Hepatocyte (in vitro differentiated cells): ENCODE measurements around the gene THUMPD3. TPM values are rescaled to one million over a fixed set of nuclear protein-coding genes. Genes with fewer than 3 reads are reported as not detected.
A peak's percentile ranks its signal among the peaks of the same experiment; 100 is the strongest.

Experiments used
- DNase-seq: peaks from one replicate; pipeline ENCODE4 v3.0.0-alpha.2; 2016; ENCODE audit warnings: low spot score
- H2AFZ ChIP-seq: fragments of 200-600 bp; sonication (generic); 2 replicates; pipeline ENCODE4 v1.6.0; 2016; ENCODE audit warnings: antibody characterized with exemption, mild to moderate bottlenecking
- H3K27ac ChIP-seq: fragments of 200-600 bp; sonication (generic); 2 replicates; pipeline ENCODE4 v1.5.1; 2016; ENCODE audit warnings: mild to moderate bottlenecking
- H3K27me3 ChIP-seq: fragments of 200-600 bp; sonication (generic); 2 replicates; pipeline ENCODE4 v1.6.1; 2016
- H3K36me3 ChIP-seq: fragments of 200-600 bp; sonication (generic); replicated peaks from 2 replicates; pipeline ENCODE4 v1.5.1; 2016; ENCODE audit warnings: low read depth; ENCODE audit not compliant: insufficient read depth
- H3K4me1 ChIP-seq: fragments of 200-600 bp; sonication (generic); 2 replicates; pipeline ENCODE4 v1.5.1; 2016; ENCODE audit warnings: mild to moderate bottlenecking, moderate library complexity; ENCODE audit not compliant: insufficient read depth
- H3K4me2 ChIP-seq: fragments of 200-600 bp; sonication (generic); 2 replicates; pipeline ENCODE4 v1.6.0; 2016
- H3K4me3 ChIP-seq: fragments of 200-600 bp; sonication (generic); 2 replicates; pipeline ENCODE4 v1.5.1; 2016; ENCODE audit warnings: mild to moderate bottlenecking
- H3K79me2 ChIP-seq: fragments of 200-600 bp; sonication (generic); 2 replicates; pipeline ENCODE4 v1.6.0; 2017; ENCODE audit warnings: mild to moderate bottlenecking
- H3K9me2 ChIP-seq: fragments of 200-600 bp; sonication (generic); replicated peaks from 2 replicates; pipeline ENCODE4 v1.6.0; 2017; ENCODE audit warnings: mild to moderate bottlenecking; ENCODE audit not compliant: insufficient read depth
- H3K9me3 ChIP-seq: fragments of 200-600 bp; sonication (generic); 2 replicates; pipeline ENCODE4 v1.5.1; 2016; ENCODE audit warnings: low read depth, mild to moderate bottlenecking
- H4K20me1 ChIP-seq: fragments of 200-600 bp; sonication (generic); 2 replicates; pipeline ENCODE4 v1.6.0; 2016; ENCODE audit warnings: mild to moderate bottlenecking; ENCODE audit not compliant: insufficient read depth, poor library complexity, severe bottlenecking
- EZH2 ChIP-seq: fragments of 200-600 bp; sonication (generic); IDR thresholded peaks from 2 replicates; pipeline ENCODE4 v1.6.1; 2016; ENCODE audit warnings: antibody characterized with exemption, mild to moderate bottlenecking, borderline replicate concordance
- EZH2phosphoT487 ChIP-seq: fragments of 200-600 bp; sonication (generic); IDR thresholded peaks from one replicate; pipeline ENCODE4 v1.6.1; 2018; ENCODE audit warnings: antibody characterized with exemption, mild to moderate bottlenecking, low read depth, moderate library complexity; ENCODE audit not compliant: unreplicated experiment, severe bottlenecking
- WGBS: methylation state at CpG from one replicate; pipeline ENCODE4 v1.1.6; 2016; ENCODE audit warnings: low lambda C conversion rate; ENCODE audit errors: missing lambda C conversion rate; 5-methylcytosine and 5-hydroxymethylcytosine counted together
- polyA plus RNA-seq: library from polyadenylated mRNA; unstranded; fragments of >200 nt; fragmentation: Nextera tagmentation; extraction: Ambion mirVana; gene quantifications from 2 replicates; pipeline ENCODE4 v1.2.1, GENCODE V29; 2016
- total RNA-seq: library from RNA; depleted of rRNA; stranded (reverse); fragments of >200 nt; gene quantifications from 2 replicates; pipeline ENCODE4 v1.2.3, GENCODE V29; 2014
- TF ChIP-seq, protein P1 (sequence below): fragments of 200-600 bp; sonication (generic); IDR thresholded peaks from 2 replicates; pipeline ENCODE4 v1.5.1; 2016; ENCODE audit warnings: antibody characterized with exemption, mild to moderate bottlenecking; ENCODE audit not compliant: poor library complexity

The THUMPD3 gene
- total and polyA plus RNA-seq, 2 experiments from 2014 or later, result 17.3 to 22.7 TPM

DNA sequence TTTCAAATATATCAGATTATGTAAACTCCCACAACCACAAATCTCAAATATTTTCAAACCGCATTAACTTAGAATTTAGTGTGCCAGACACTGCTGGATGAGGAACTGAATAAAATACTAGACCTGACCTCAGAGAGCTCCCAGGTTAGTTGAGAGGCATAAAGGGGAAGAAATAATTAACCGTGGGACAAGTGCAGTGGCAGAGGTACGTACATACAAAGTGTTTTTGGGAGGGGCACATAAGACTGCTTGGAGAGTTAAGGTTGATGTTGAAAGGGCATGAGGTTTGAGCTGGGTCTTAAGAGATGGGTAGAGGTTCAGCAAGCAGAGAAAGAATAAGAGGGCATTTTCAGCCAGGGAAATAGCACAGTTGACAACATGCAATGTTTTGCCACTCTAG lies 17.2 kb downstream of the THUMPD3 start:
- WGBS, result 83% methylated on average over 3 of the region's 3 CpGs
- DNase-seq, result no peak
- no peaks in the 10 kb centered on the region for H3K36me3 ChIP-seq

DNA sequence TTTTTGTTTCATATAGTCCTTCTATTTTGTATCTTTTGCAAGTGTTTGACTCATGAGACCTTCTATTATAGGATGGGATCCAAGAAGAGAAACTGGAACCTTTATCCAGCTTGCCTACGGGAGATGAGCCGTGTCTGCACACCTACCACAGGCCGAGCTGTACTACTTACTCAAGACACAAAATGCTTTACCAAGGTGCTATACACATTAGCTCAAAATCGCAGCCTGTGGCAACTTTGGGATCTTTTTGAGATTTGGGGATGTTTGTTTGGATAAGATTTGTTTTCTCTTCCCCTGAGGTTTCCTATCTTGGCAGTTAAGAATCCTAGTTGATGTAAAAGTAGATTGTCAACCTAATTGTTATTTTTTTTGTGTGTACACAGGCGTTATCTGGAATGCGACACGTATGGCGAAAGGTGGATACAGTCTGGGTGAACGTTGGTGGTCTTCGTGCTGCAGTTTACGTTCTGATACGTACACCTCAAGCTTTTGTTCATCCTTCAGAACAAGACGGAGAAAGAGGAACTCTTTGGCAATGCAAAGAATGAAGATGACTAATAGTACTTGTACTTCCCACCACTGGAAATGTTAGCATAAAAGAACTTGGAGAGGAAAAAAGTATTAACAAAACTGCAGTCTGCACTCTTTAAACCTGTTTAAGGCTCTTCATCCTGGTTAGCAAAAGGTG lies 21.4 kb downstream of the THUMPD3 start:
- peaks cover 19% of the 10 kb centered on the region for H3K79me2 ChIP-seq
- H3K27ac ChIP-seq, result peak overlapping the region; percentile 38
- no peak overlapping the region for H3K4me3 ChIP-seq
- H2AFZ ChIP-seq, result no peak overlapping the region
- no peaks in the 10 kb centered on the region for H3K36me3 ChIP-seq
- H3K27me3 ChIP-seq, result no peaks in the 10 kb centered on the region
- no peak for DNase-seq
- no peaks in the 10 kb centered on the region for H3K4me1 ChIP-seq
- H3K4me2 ChIP-seq, result no peak overlapping the region
- TF ChIP-seq, protein P1, sequence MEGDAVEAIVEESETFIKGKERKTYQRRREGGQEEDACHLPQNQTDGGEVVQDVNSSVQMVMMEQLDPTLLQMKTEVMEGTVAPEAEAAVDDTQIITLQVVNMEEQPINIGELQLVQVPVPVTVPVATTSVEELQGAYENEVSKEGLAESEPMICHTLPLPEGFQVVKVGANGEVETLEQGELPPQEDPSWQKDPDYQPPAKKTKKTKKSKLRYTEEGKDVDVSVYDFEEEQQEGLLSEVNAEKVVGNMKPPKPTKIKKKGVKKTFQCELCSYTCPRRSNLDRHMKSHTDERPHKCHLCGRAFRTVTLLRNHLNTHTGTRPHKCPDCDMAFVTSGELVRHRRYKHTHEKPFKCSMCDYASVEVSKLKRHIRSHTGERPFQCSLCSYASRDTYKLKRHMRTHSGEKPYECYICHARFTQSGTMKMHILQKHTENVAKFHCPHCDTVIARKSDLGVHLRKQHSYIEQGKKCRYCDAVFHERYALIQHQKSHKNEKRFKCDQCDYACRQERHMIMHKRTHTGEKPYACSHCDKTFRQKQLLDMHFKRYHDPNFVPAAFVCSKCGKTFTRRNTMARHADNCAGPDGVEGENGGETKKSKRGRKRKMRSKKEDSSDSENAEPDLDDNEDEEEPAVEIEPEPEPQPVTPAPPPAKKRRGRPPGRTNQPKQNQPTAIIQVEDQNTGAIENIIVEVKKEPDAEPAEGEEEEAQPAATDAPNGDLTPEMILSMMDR, result no peak
- TF ChIP-seq EZH2 (no peak), EZH2phosphoT487 (no peak)
- 71% methylated on average over 13 of the region's 13 CpGs for WGBS
- no peaks in the 10 kb centered on the region for H3K9me2 ChIP-seq
- no peaks in the 10 kb centered on the region for H3K9me3 ChIP-seq
- no peaks in the 10 kb centered on the region for H4K20me1 ChIP-seq

More for the DNA sequence above, 17.2 kb downstream of the THUMPD3 start:
- Histone ChIP-seq H2AFZ (no peak overlapping the region), H3K9me2 (no peaks in the 10 kb centered on the region), H3K79me2 (no peaks in the 10 kb centered on the region), H4K20me1 (no peaks in the 10 kb centered on the region), H3K4me2 (no peak overlapping the region), H3K4me3 (no peak overlapping the region), H3K27me3 (no peaks in the 10 kb centered on the region), H3K4me1 (no peaks in the 10 kb centered on the region), H3K27ac (no peak overlapping the region), H3K9me3 (no peaks in the 10 kb centered on the region)
- TF ChIP-seq EZH2phosphoT487, result no peak
- TF ChIP-seq EZH2, result no peak
- TF ChIP-seq, protein P1, result no peak

DNA sequence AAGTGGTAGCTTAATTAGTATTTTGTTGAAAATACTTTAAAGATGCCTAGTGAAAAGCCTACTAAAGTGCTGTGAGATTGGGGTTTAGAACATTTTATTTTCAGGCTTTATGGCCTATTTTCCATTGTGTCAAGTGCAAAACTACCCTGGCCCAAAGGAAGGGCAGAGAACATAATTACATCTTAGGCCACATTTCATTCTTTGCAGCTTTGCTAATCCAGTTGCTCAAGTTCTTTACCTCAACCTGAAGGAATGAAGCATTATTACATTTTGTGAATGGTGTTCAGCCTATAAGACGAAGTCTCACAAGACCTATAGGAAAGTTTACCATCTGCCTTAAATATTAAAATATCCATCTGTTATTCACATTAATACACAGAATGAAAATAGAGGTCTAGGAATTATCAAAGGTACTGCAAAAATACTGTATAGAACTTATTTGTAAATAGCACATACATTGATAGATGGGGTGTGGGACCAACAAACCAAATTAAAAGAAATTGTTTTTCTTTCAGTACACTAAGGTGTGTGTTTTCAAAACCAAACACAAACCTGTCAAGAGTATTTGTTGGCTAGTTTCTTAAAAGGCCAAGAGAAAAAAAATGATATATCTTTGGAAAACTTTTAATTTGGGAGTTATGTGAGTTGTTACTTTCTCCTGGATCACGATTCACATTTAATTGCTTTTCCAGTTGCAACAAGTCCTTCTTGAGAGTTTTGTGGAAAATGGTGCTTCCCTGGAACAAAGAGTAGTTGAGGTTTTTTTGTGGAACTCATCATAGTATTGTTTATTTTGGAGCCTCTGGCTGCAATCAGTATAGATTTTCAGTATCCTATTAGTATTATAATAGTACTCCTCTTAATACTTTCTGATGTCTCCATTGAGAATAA lies 22.6 kb downstream of the THUMPD3 start:
- DNase-seq, result no peak
- H2AFZ ChIP-seq, result no peak overlapping the region
- no peak overlapping the region for H3K4me2 ChIP-seq
- H3K9me3 ChIP-seq, result no peaks in the 10 kb centered on the region
- no peak overlapping the region for H3K4me3 ChIP-seq
- TF ChIP-seq EZH2phosphoT487 (no peak), EZH2 (no peak)
- TF ChIP-seq, protein P1, result no peak
- H3K4me1 ChIP-seq, result no peaks in the 10 kb centered on the region
- peak overlapping the region; percentile 38 for H3K27ac ChIP-seq
- no peaks in the 10 kb centered on the region for H3K36me3 ChIP-seq
- H3K27me3 ChIP-seq, result no peaks in the 10 kb centered on the region
- H4K20me1 ChIP-seq, result peaks cover 6% of the 10 kb centered on the region
- H3K79me2 ChIP-seq, result peaks cover 31% of the 10 kb centered on the region
- WGBS, result 87% methylated on average over 2 of the region's 2 CpGs
- H3K9me2 ChIP-seq, result no peaks in the 10 kb centered on the region
